ENCODE data around the gene DTD2. TPM values are rescaled to one million over a fixed set of nuclear protein-coding genes. Genes with fewer than 3 reads are reported as not detected.

Gene DTD2
- total RNA-seq: 20.1 and 22.2 TPM in 2 replicates
- long read RNA-seq, transcript DTD2-203 (3 exons, 823 nt): major isoform, 6 of 13 reads
- long read RNA-seq, partial matches to known transcripts: 0 of 13 reads
- long read RNA-seq, other reads (novel, unspliced or antisense): 5 of 13 reads

DNA sequence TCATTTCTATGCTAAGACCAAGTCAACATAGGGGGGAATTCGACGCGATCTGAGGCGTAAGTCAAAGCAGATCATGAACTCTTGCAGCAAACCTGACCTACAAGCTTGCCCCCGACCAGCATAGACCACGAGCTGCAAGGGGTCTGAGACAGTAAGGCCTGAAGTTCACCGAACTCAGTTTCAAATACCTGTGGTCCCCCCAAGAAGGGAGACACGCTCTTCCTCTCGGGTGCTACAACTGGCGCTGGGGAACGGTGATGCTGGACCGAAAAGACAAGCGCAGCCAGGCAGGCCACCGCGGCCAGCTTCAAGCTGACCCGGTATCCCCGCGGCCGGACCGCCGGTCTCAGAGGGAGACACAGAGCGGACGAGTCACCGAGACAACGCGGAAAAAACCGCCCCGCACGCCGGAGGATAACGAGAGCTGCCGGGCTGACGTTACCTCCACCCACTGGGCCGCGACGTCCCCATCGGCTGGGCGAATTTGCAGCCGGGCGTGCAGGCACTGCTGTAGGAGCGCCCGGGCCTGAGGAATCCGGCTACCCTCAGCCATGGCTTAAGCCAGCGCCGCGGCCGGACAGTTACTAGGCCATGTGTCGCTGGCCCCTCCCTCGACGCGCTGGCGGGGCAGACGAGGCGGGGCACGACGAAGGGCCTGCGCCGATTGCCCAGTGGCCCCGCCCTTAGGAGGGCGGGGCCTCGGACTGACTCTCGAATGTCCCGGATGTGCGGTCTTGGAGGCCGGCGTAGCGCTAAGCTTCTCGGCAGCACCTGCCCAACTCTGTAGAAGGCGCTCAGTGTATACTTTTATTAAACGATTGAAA lies at the start of gene DTD2:
Gene DTD2 (minus strand): TSS at position 666 of the 824 bp plus-strand sequence. CDS start 113 bp downstream, at position 553.
- peak; percentile 90 for DNase-seq (ENCODE audit: low spot score, unreplicated experiment)
- H3K27me3 Mint-ChIP-seq: no peaks in the 10 kb centered on the region
- TF ChIP-seq, protein P1, sequence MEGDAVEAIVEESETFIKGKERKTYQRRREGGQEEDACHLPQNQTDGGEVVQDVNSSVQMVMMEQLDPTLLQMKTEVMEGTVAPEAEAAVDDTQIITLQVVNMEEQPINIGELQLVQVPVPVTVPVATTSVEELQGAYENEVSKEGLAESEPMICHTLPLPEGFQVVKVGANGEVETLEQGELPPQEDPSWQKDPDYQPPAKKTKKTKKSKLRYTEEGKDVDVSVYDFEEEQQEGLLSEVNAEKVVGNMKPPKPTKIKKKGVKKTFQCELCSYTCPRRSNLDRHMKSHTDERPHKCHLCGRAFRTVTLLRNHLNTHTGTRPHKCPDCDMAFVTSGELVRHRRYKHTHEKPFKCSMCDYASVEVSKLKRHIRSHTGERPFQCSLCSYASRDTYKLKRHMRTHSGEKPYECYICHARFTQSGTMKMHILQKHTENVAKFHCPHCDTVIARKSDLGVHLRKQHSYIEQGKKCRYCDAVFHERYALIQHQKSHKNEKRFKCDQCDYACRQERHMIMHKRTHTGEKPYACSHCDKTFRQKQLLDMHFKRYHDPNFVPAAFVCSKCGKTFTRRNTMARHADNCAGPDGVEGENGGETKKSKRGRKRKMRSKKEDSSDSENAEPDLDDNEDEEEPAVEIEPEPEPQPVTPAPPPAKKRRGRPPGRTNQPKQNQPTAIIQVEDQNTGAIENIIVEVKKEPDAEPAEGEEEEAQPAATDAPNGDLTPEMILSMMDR (IDR thresholded peaks at IDR 0.05; ENCODE audit: unreplicated experiment): no peak
- H3K9me3 Mint-ChIP-seq (ENCODE audit: low read depth): no peaks in the 10 kb centered on the region
- peak within 1 kb of the TSS; percentile 99 for H3K27ac Mint-ChIP-seq
- peaks cover 27% of the 10 kb centered on the region for H3K4me1 Mint-ChIP-seq (ENCODE audit: low read depth)
- H3K4me3 Mint-ChIP-seq (ENCODE audit: low read depth): peak within 1 kb of the TSS; percentile 95
- H3K36me3 Mint-ChIP-seq (ENCODE audit: insufficient read depth): peaks cover 3% of the 10 kb centered on the region

DNA sequence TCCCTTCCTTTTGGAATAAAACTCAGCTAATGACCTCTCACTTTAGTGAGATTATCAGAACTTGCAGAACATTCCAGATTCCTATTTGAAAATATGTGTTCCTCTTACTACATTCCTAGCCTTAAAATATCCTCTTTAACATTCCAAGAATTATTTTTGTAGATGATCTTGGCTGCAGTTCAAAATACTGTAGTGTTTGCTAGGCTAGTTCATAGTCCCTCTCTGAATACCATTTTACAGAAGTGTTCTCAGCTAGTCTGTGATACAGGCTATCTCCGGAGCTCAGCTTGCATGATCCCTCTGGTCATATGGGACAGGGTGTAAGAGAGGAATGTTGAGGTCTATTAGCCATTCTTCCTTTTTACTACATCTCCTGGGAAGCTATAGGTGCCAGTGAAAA lies 48.1 kb upstream of the DTD2 start:
- no peak overlapping the region for H3K27ac Mint-ChIP-seq
- H3K4me3 Mint-ChIP-seq (ENCODE audit: low read depth): no peak overlapping the region
- H3K9me3 Mint-ChIP-seq (ENCODE audit: low read depth): peaks cover 4% of the 10 kb centered on the region
- H3K27me3 Mint-ChIP-seq: no peaks in the 10 kb centered on the region
- DNase-seq (ENCODE audit: low spot score, unreplicated experiment): no peak
- no peaks in the 10 kb centered on the region for H3K4me1 Mint-ChIP-seq (ENCODE audit: low read depth)
- TF ChIP-seq, protein P1 (IDR thresholded peaks at IDR 0.05; ENCODE audit: unreplicated experiment): no peak
- H3K36me3 Mint-ChIP-seq (ENCODE audit: insufficient read depth): no peaks in the 10 kb centered on the region

DNA sequence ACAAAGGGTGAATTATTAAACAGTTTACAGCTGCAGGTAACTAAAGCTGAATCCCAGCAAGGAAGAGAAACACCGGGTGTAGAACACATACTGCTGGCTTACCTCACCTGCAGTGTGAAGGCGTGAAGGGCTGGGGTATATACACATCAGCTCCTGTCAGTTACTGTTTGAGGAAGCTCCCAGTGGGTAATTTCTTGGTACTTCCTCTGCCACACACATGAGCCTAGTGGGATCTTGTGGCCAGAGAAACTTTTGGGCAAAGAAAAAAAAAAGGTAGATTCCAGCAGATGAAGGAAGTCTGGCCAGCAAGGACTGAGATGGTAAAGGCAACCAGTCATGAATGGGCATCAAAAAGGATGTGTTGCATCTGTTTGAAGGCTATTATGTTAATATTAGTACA lies 44.6 kb upstream of the DTD2 start:
- DNase-seq (ENCODE audit: low spot score, unreplicated experiment): no peak
- H3K27me3 Mint-ChIP-seq: no peaks in the 10 kb centered on the region
- TF ChIP-seq, protein P1 (IDR thresholded peaks at IDR 0.05; ENCODE audit: unreplicated experiment): no peak
- H3K27ac Mint-ChIP-seq: no peak overlapping the region
- peaks cover 21% of the 10 kb centered on the region for H3K9me3 Mint-ChIP-seq (ENCODE audit: low read depth)
- no peaks in the 10 kb centered on the region for H3K36me3 Mint-ChIP-seq (ENCODE audit: insufficient read depth)
- H3K4me1 Mint-ChIP-seq (ENCODE audit: low read depth): no peaks in the 10 kb centered on the region
- H3K4me3 Mint-ChIP-seq (ENCODE audit: low read depth): no peak overlapping the region

DNA sequence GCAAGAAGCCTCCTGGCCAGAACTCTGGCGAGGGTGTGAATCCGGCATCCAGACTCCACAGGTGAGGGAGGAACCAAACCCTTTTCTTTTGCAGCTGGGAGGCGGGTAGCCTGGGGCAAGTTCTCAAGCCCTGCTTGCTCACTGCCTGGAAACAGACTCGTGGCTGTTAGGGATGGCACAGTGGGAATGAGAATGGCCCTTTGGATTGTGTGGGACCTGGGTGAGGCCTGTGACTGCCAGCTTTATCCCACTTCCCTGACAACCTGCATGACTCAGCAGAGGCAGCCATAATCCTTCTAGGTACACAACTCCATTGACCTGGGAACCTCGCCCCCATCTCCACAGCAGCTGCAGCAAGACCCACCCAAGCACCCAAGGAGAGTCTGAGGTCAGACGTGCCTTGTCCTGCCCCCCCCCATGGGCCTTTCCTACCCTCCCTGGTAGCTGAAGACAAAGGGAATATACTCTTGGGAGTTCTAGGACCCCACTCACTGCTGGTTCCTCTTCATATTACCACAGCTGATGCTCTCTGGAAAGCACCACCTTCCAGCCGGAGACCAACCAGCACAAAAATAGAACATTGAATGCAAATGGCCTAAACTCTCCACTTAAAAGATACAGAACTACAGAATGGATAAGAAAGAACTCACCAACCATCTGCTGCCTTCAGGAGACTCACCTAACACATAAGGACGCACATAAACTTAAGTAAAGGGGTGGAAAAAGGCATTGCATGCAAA lies 35.6 kb upstream of the DTD2 start:
- TF ChIP-seq, protein P1 (IDR thresholded peaks at IDR 0.05; ENCODE audit: unreplicated experiment): no peak
- no peak overlapping the region for H3K4me3 Mint-ChIP-seq (ENCODE audit: low read depth)
- no peaks in the 10 kb centered on the region for H3K4me1 Mint-ChIP-seq (ENCODE audit: low read depth)
- no peak for DNase-seq (ENCODE audit: low spot score, unreplicated experiment)
- H3K27ac Mint-ChIP-seq: no peak overlapping the region
- H3K27me3 Mint-ChIP-seq: no peaks in the 10 kb centered on the region
- peaks cover 11% of the 10 kb centered on the region for H3K9me3 Mint-ChIP-seq (ENCODE audit: low read depth)
- no peaks in the 10 kb centered on the region for H3K36me3 Mint-ChIP-seq (ENCODE audit: insufficient read depth)

DNA sequence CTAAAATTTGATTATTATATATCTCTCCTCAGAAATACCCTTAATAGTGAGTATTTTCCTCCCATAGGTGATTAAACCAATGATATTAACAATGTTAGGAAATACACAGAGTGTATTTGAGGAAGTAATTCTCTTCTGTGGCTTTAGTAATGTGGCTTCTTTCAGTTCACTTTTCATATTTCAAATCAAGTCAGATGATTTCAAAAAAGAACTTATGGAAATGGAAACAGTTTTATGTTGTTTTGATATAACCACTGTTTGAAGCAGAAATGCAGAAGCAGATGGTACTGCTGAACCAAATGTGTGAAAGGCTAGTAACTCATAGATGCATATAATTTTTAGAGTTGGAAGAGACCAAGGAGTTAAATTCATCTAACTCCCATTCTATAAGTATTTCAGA lies 32.4 kb upstream of the DTD2 start:
- H3K27ac Mint-ChIP-seq: no peak overlapping the region
- no peaks in the 10 kb centered on the region for H3K4me1 Mint-ChIP-seq (ENCODE audit: low read depth)
- no peaks in the 10 kb centered on the region for H3K36me3 Mint-ChIP-seq (ENCODE audit: insufficient read depth)
- TF ChIP-seq, protein P1 (IDR thresholded peaks at IDR 0.05; ENCODE audit: unreplicated experiment): no peak
- no peak overlapping the region for H3K4me3 Mint-ChIP-seq (ENCODE audit: low read depth)
- no peaks in the 10 kb centered on the region for H3K27me3 Mint-ChIP-seq
- no peaks in the 10 kb centered on the region for H3K9me3 Mint-ChIP-seq (ENCODE audit: low read depth)
- DNase-seq (ENCODE audit: low spot score, unreplicated experiment): no peak

Measured in progenitor cell of endocrine pancreas (in vitro differentiated cells).